DOHH2 (cell line): Measurements from ENCODE around the gene C4orf36.

Experiments
- EZH2phosphoT487 ChIP-seq: fragments of 200-600 bp; sonication (generic); IDR thresholded peaks from 2 replicates; pipeline ENCODE4 v1.6.1; 2017; ENCODE audit warnings: borderline replicate concordance, mild to moderate bottlenecking, antibody characterized with exemption, low read length, moderate library complexity, mixed read lengths
- TF ChIP-seq, protein P1 (sequence below): fragments of 200-600 bp; sonication (generic); IDR thresholded peaks from one replicate; pipeline ENCODE4 v1.5.1; 2014; ENCODE audit warnings: antibody characterized with exemption, mild to moderate bottlenecking, low read depth, low read length; ENCODE audit not compliant: poor library complexity, severe bottlenecking

DNA sequence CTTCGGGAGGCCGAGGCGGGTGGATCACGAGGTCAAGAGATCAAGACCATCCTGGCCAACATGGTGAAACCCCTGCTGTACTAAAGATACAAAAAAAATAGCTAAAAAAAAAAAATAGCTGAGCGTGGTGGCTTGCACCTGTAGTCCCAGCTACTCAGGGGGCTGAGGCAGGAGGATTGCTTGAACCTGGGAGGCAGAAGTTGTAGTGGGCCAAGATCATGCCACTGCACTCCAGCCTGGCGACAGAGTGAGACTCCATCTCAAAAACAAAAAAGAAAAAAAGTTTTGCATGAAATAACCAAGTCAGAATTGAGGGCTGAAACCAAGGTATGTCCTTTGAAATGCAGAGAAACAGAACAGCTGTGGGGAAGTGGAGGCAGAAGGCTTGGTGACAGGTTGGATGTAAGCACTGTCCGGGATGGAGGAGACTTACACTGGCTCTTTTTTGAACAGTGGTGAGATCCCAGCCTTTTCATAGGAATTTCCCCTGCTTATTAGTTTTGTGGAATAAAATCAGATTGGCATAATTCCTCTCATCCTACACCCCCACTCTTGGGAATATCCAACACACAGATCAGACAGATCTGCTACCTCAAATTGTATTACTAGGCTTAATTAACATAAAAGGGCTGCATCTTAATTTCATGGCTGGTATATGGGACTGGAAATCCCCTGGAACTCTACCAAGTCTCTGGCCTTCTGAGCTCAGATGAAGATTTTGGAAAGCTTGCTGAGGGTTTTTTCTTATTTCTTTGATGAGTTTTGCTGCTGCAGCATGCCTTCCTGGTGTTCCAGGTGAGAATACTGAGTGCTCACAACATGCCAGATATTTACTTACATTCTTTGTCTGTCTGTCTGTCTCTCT lies 18.8 kb upstream of the C4orf36 start:
- TF ChIP-seq, protein P1, sequence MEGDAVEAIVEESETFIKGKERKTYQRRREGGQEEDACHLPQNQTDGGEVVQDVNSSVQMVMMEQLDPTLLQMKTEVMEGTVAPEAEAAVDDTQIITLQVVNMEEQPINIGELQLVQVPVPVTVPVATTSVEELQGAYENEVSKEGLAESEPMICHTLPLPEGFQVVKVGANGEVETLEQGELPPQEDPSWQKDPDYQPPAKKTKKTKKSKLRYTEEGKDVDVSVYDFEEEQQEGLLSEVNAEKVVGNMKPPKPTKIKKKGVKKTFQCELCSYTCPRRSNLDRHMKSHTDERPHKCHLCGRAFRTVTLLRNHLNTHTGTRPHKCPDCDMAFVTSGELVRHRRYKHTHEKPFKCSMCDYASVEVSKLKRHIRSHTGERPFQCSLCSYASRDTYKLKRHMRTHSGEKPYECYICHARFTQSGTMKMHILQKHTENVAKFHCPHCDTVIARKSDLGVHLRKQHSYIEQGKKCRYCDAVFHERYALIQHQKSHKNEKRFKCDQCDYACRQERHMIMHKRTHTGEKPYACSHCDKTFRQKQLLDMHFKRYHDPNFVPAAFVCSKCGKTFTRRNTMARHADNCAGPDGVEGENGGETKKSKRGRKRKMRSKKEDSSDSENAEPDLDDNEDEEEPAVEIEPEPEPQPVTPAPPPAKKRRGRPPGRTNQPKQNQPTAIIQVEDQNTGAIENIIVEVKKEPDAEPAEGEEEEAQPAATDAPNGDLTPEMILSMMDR, result no peak
- TF ChIP-seq EZH2phosphoT487, result no peak
